ENCODE data around the gene CCDC81.
"Not testable (repeated sequence)": the region's sequence is repeated elsewhere in the genome, so short reads cannot be mapped to it uniquely, and the experiment has no call there.

CCDC81 gene

GRCh38 chr11:86388198-86388597 lies 13.5 kb downstream of the CCDC81 start:
- no peak for DNase-seq

- no peak for DNase-seq
Observed at GRCh38 chr11:86390487-86390886, 15.8 kb downstream of the CCDC81 start.

GRCh38 chr11:86395061-86395551 lies 20.4 kb downstream of the CCDC81 start:
- DNase-seq: peak; percentile 84

GRCh38 chr11:86396396-86396795 lies 21.7 kb downstream of the CCDC81 start:
- DNase-seq: peak; percentile 92

- no peak for DNase-seq
Observed at GRCh38 chr11:86397351-86397750, 22.7 kb downstream of the CCDC81 start.

- DNase-seq: no peak
Observed at GRCh38 chr11:86398106-86398505, 23.4 kb downstream of the CCDC81 start.

GRCh38 chr11:86403458-86403857 lies 28.8 kb downstream of the CCDC81 start:
- no peak for DNase-seq

- no peak for DNase-seq
Observed at GRCh38 chr11:86408845-86409244, 34.2 kb downstream of the CCDC81 start.

- no peak for DNase-seq
Observed at GRCh38 chr11:86414032-86414431, 39.3 kb downstream of the CCDC81 start.

GRCh38 chr11:86415026-86415425 lies 40.3 kb downstream of the CCDC81 start:
- DNase-seq: no peak

GRCh38 chr11:86416494-86416893 lies 41.8 kb downstream of the CCDC81 start:
- DNase-seq: peak; percentile 9

GRCh38 chr11:86416951-86417350 lies 42.3 kb downstream of the CCDC81 start:
- not testable (repeated sequence) for DNase-seq

- DNase-seq: no peak
Observed at GRCh38 chr11:86418106-86418505, 43.4 kb downstream of the CCDC81 start.

GRCh38 chr11:86418513-86418912 lies 43.8 kb downstream of the CCDC81 start:
- no peak for DNase-seq

- DNase-seq: no peak
Observed at GRCh38 chr11:86418917-86419316, 44.2 kb downstream of the CCDC81 start.

- no peak for DNase-seq
Observed at GRCh38 chr11:86421946-86422345, 47.3 kb downstream of the CCDC81 start.

- no peak for DNase-seq
Observed at GRCh38 chr11:86422371-86422770, 47.7 kb downstream of the CCDC81 start.

GRCh38 chr11:86423488-86423887 lies 48.8 kb downstream of the CCDC81 start:
- DNase-seq: not testable (repeated sequence)

GRCh38 chr11:86427441-86427840 lies 52.8 kb downstream of the CCDC81 start:
- no peak for DNase-seq

- DNase-seq: no peak
Observed at GRCh38 chr11:86431258-86431657, 56.6 kb downstream of the CCDC81 start.

GRCh38 chr11:86433361-86434095 lies 58.8 kb downstream of the CCDC81 start:
- DNase-seq: not testable (repeated sequence)

GRCh38 chr11:86435711-86436110 lies 61.0 kb downstream of the CCDC81 start:
- DNase-seq: no peak

- peak; percentile 72 for DNase-seq
Observed at GRCh38 chr11:86438685-86439084, 64.0 kb downstream of the CCDC81 start.

- peak; percentile 51 for DNase-seq
Observed at GRCh38 chr11:86440305-86440716, 65.6 kb downstream of the CCDC81 start.

- no peak for DNase-seq
Observed at GRCh38 chr11:86440843-86441242, 66.2 kb downstream of the CCDC81 start.

Data from fibroblast of skin of back (primary cell).